ENCODE results near the gene MYBPC2.
A peak's percentile ranks its signal among the peaks of the same experiment; 100 is the strongest.

MYBPC2 gene

DNA sequence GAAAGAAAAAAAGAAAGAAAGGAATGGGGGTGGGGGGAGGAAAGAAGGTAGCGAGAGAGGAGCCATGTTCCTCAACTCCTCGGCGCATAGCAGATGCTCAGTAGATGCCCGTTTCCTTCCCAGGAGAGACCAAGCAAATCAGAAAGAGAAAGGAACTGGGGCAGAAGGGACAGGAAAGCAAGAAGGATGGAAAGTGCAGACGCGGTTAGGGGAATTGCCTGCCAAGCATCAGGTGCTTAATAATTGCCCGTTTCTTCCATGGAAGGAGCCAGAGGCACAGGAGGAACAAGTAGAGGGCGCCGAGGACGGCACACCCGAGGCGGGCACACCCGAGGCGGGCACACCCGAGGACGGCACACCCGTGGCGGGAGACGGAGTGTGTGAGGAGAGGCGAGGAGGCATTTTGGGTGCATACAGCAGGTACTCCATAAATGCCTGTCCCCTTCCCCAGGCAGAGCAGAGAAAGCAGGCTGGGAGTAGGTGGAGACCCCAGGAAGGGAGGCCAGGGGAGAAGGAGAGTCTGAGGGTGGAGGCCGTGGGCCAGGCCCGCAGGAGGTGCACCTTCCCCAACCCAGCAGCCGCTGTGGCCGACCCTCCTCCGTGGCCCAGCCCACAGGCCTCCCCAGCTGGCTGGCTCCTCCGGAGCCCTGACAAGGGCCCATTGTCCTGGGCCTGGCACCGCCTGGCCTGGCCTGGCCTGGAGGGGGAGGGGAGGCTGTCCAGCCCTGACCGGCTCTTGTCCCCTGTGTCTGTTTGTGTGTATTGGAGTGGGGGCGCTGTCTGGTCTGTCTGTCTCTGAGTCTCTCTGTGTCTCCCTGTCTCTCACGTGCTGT is 63.7 kb downstream of the MYBPC2 start:
- Histone ChIP-seq H3K4me3 (replicated peaks; ENCODE audit: low read depth, low read length) (no peak overlapping the region), H3K36me3 (ENCODE audit: control insufficient read depth, insufficient read depth, low read length) (no peaks in the 10 kb centered on the region), H3K27me3 (replicated peaks; ENCODE audit: control insufficient read depth, insufficient read depth, low read length) (no peaks in the 10 kb centered on the region)
- DNase-seq (ENCODE audit: extremely low read depth, insufficient read length): no peak
- TF ChIP-seq, protein P1, sequence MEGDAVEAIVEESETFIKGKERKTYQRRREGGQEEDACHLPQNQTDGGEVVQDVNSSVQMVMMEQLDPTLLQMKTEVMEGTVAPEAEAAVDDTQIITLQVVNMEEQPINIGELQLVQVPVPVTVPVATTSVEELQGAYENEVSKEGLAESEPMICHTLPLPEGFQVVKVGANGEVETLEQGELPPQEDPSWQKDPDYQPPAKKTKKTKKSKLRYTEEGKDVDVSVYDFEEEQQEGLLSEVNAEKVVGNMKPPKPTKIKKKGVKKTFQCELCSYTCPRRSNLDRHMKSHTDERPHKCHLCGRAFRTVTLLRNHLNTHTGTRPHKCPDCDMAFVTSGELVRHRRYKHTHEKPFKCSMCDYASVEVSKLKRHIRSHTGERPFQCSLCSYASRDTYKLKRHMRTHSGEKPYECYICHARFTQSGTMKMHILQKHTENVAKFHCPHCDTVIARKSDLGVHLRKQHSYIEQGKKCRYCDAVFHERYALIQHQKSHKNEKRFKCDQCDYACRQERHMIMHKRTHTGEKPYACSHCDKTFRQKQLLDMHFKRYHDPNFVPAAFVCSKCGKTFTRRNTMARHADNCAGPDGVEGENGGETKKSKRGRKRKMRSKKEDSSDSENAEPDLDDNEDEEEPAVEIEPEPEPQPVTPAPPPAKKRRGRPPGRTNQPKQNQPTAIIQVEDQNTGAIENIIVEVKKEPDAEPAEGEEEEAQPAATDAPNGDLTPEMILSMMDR (IDR thresholded peaks at IDR 0.05; ENCODE audit: insufficient read depth, low read length, poor library complexity, severe bottlenecking): no peak

DNA sequence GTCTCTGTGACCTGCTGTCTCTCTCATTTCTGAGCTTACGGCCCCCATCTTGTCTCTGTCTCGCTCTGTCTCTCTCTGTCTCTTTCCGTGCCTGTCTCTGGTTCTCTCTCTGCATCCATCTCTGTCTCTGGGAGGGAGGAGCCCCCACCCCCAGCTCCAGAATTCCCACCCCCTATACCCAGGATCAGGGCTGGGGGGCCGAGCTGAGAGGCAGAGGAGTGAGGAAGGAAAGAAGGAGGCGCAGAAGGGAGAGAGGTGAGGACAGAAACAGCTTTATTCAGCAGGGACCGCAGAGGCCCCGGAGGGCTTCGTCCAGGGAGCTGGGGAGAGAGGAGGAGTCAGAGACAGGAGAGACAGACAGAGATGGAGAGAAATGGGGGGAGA is 64.3 kb downstream of the MYBPC2 start:
- no peak for DNase-seq (ENCODE audit: extremely low read depth, insufficient read length)
- Histone ChIP-seq H3K36me3 (ENCODE audit: control insufficient read depth, insufficient read depth, low read length) (no peaks in the 10 kb centered on the region), H3K27me3 (replicated peaks; ENCODE audit: control insufficient read depth, insufficient read depth, low read length) (no peaks in the 10 kb centered on the region), H3K4me3 (replicated peaks; ENCODE audit: low read depth, low read length) (no peak overlapping the region)
- TF ChIP-seq, protein P1 (IDR thresholded peaks at IDR 0.05; ENCODE audit: insufficient read depth, low read length, poor library complexity, severe bottlenecking): no peak

DNA sequence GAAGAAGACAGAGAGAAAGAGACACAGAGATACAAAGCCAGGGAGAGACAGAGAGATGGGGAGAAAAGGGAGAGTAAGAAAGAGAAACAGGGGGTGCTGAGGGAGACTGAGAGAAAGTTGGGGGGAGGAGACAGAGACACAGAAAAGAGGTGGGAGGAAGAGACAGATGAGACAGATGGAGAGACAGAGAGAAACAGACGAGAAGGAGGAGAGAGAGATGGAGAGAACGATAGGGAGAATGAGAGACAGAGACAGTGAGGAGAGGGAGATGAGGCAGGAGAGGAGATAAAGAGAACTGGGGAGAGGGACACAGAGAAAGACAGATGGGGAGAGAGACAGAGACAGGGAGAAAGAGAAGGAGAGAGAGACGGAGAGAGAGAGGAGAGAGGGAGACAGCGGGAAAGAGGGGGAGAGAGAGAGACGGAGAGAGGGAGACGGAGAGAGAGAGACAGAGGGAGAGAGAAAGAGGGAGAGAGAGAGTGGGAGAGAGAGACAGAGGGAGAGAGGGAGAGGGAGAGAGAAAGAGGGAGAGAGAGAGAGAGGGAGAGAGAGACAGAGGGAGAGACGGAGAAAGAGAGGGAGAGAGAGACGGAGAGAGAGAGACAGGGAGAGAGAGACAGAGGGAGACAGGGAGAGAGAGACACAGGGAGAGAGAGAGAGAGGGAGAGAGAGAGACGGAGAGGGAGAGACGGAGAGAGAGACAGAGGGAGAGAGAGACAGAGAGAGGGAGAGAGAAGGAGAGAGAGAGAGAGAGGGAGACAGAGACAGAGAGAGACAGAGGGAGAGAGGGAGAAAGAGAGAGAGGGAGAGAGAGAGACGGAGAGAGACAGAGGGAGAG is 65.7 kb downstream of the MYBPC2 start:
- Histone ChIP-seq H3K4me3 (replicated peaks; ENCODE audit: low read depth, low read length) (no peak overlapping the region), H3K27me3 (replicated peaks; ENCODE audit: control insufficient read depth, insufficient read depth, low read length) (no peaks in the 10 kb centered on the region), H3K36me3 (ENCODE audit: control insufficient read depth, insufficient read depth, low read length) (no peaks in the 10 kb centered on the region)
- DNase-seq (ENCODE audit: extremely low read depth, insufficient read length): no peak
- TF ChIP-seq, protein P1 (IDR thresholded peaks at IDR 0.05; ENCODE audit: insufficient read depth, low read length, poor library complexity, severe bottlenecking): no peak

DNA sequence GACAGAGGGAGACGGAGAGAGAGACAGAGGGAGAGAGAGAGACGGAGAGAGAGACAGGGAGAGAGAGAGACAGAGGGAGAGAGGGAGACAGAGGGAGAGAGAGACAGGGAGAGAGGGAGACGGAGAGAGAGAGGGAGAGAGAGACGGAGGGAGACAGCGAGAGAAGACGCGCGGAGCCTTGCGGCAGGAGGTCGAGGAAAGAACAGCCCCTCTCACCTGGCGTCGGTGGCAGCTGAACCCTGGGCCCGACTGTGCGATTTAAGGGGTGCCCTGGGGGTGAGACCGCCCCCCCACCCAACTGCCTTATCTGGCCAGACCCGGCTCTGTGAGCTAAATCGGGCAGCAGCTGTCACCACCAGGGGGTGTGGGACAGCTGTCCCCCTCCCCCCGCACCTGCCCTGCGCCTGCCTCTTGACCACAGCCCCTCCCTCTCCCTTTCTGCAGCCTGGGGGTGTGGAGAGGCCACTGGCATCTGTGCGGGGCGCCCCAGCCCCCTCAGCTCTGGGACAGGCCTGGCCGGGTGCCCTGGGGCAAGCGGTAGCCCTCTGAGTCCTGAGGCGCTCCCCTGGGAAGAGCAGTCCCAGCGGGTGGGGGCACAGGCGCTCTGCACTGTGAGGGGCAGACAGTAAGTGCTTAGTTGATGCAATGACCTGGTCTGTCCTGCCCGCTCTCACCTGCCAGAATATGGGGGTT is 67.5 kb downstream of the MYBPC2 start:
- no peaks in the 10 kb centered on the region for H3K36me3 ChIP-seq (ENCODE audit: control insufficient read depth, insufficient read depth, low read length)
- TF ChIP-seq, protein P1 (IDR thresholded peaks at IDR 0.05; ENCODE audit: insufficient read depth, low read length, poor library complexity, severe bottlenecking): peak; percentile 35
- no peak overlapping the region for H3K4me3 ChIP-seq (replicated peaks; ENCODE audit: low read depth, low read length)
- DNase-seq (ENCODE audit: extremely low read depth, insufficient read length): no peak
- no peaks in the 10 kb centered on the region for H3K27me3 ChIP-seq (replicated peaks; ENCODE audit: control insufficient read depth, insufficient read depth, low read length)

DNA sequence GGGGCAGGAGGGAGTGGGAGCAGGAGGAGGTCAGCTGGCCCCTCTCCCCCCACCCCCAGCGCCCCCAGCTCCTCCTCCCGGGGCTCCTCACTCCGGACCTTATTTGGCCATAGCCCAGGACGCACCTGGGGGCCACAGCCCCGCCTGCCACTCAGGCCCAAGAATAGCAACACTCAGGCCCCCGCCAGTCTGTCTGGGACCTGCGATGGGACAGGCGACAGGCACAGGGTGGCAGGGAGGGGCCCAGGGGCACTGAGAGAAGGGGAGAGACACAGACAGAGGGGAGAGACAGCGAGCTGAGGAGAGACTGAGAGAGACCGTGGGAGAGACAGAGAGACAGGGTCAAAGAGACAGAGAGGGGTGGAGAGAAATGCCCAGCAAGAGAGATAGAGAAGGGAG is 68.1 kb downstream of the MYBPC2 start:
- no peaks in the 10 kb centered on the region for H3K27me3 ChIP-seq (replicated peaks; ENCODE audit: control insufficient read depth, insufficient read depth, low read length)
- no peak for DNase-seq (ENCODE audit: extremely low read depth, insufficient read length)
- H3K4me3 ChIP-seq (replicated peaks; ENCODE audit: low read depth, low read length): no peak overlapping the region
- no peaks in the 10 kb centered on the region for H3K36me3 ChIP-seq (ENCODE audit: control insufficient read depth, insufficient read depth, low read length)
- TF ChIP-seq, protein P1 (IDR thresholded peaks at IDR 0.05; ENCODE audit: insufficient read depth, low read length, poor library complexity, severe bottlenecking): no peak
